ENCODE measurements around the gene TOE1. TPM values are rescaled to one million over a fixed set of nuclear protein-coding genes. Genes with fewer than 3 reads are reported as not detected.

The TOE1 gene
- total and polyA plus RNA-seq, 2 donors (not counting 1 experiment from before 2014, with no cell fraction given), result 24.7 to 28.6 TPM

DNA sequence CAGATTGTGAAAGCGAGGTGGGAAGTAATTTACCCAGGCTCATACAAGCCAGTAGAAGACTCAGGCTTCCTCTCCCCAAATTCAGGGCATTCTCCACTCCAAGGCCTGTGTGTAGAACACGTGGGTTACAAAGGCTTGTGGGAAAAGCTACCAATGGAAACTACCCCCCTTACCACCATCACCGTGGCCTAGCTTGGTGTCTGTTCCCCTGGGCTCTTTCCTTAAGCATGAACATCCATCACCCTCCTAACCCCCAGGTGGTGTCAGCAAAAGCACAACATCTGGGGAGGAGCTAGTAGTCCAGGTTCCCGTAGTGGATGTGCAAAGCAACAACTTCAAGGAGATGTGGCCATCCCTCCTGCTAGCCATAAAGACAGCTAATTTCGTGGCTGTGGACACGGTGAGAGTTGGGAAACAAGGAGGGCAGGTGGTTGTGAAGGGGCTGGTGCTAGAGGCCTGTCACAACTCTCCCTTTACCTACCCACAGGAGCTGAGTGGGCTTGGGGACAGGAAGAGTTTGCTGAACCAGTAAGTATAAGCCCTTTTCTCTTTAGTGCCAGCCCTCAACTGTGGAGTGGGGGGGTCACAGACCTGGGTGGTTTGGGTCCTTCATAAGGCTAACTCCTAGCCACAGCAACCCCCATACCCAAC is 971 bp downstream of the TOE1 start:
- Histone ChIP-seq H3K4me3 (ENCODE audit: control extremely low read depth in 1 of 5, extremely low read depth in 1 of 5, insufficient read depth in 1 of 5, low read depth in 2 of 5, low read length in 4 of 5) (peak overlapping the region; percentile 83 to 97 (median 86)), H3K9me3 (ENCODE audit: control extremely low read depth in 1 of 3, control insufficient read depth in 2 of 3, insufficient read depth in 1 of 3, low read length in 2 of 3) (no peaks in the 10 kb centered on the region), H3K79me2 (ENCODE audit: control insufficient read depth, insufficient read depth, low read length) (peaks cover 18% of the 10 kb centered on the region), H3K9ac (ENCODE audit: low read length) (peak overlapping the region; percentile 96), H2AFZ (ENCODE audit: insufficient read depth, low read depth, low read length, poor library complexity, severe bottlenecking) (peak overlapping the region; percentile 87), H3K27ac (ENCODE audit: low read length in 2 of 2) (peak overlapping the region; percentile 96), H4K20me1 (ENCODE audit: control insufficient read depth, insufficient read depth, low read length, poor library complexity, severe bottlenecking) (peaks cover 10% of the 10 kb centered on the region), H3K4me2 (replicated peaks; ENCODE audit: low read depth, low read length, poor library complexity, severe bottlenecking) (peak overlapping the region; percentile 70), H3K36me3 (replicated peaks in 1 of 2; ENCODE audit: control extremely low read depth in 1 of 2, control insufficient read depth in 1 of 2, extremely low read depth in 1 of 2, insufficient read depth in 2 of 2, low read length in 1 of 2) (peaks cover 0 to 45% of the 10 kb centered on the region in 2 experiments), H3K4me1 (ENCODE audit: control insufficient read depth in 2 of 2, insufficient read depth in 2 of 2, low read length in 2 of 2) (peaks cover 20 to 33% of the 10 kb centered on the region in 2 donors), H3K27me3 (replicated peaks in 1 of 4; ENCODE audit: control extremely low read depth in 1 of 4, control insufficient read depth in 3 of 4, insufficient read depth in 4 of 4, low read length in 3 of 4) (no peaks in the 10 kb centered on the region)
- Mint-ChIP-seq H3K4me3 (peak overlapping the region; percentile 91), H3K4me1 (peaks cover 38% of the 10 kb centered on the region), H3K27ac (peak overlapping the region; percentile 100), H3K27me3 (no peaks in the 10 kb centered on the region), H3K9me3 (ENCODE audit: insufficient read depth) (no peaks in the 10 kb centered on the region)
- intact Hi-C loops (cut with micrococcal nuclease), result loop anchor here (1.0 to 2.0 kb wide), 7 partner anchors 15 to 528 kb away; partner anchors contain the start of genes CCDC163, HPDL, MMACHC and NASP
- TF ChIP-seq EZH2 (IDR thresholded peaks at IDR 0.05; ENCODE audit: borderline replicate concordance, insufficient read depth, low read depth, low read length, poor library complexity, severe bottlenecking) (no peak), CTCF (IDR thresholded peaks at IDR 0.05) (no peak)
- CTCF ChIA-PET, result interaction anchor here (0.7 to 5.4 kb wide), 11 partner anchors 16 to 610 kb away, joined by 3 to 74 read pairs (median 13); partner anchors contain the start of genes CCDC163, HECTD3, MMACHC and RNU5D-1
- POLR2A ChIA-PET, result interaction anchor here (1.2 to 3.2 kb wide), 11 partner anchors 12 to 610 kb away, joined by 4 to 76 read pairs (median 11); partner anchors contain the start of genes CCDC163, HECTD3, HPDL and MMACHC
- ATAC-seq (ENCODE audit: low read depth) (no peak), DNase-seq (peak; percentile 43)
- WGBS (ENCODE audit: insufficient coverage), result 0% methylated on average over 1 of the region's 6 CpGs

GRCh38 chr1:45344499-45344898 is 4.5 kb downstream of the TOE1 start:
- Mint-ChIP-seq H3K4me1 (peaks cover 23% of the 10 kb centered on the region), H3K4me3 (no peak overlapping the region), H3K27ac (no peak overlapping the region), H3K27me3 (no peaks in the 10 kb centered on the region), H3K9me3 (ENCODE audit: insufficient read depth) (no peaks in the 10 kb centered on the region)
- DNase-seq (no peak), ATAC-seq (ENCODE audit: low read depth) (no peak)
- ChIA-PET CTCF (interaction anchor here (1.0 to 2.9 kb wide), 4 partner anchors 16 to 156 kb away, joined by 4 to 7 read pairs (median 5); partner anchors contain the start of genes CCDC163 and MMACHC), POLR2A (no interaction called here)
- no peak overlapping the region for H2AFZ ChIP-seq (ENCODE audit: insufficient read depth, low read depth, low read length, poor library complexity, severe bottlenecking)
- no peak overlapping the region for H3K9ac ChIP-seq (ENCODE audit: low read length)
- peaks cover 16 to 24% of the 10 kb centered on the region in 2 donors for H3K4me1 ChIP-seq (ENCODE audit: control insufficient read depth in 2 of 2, insufficient read depth in 2 of 2, low read length in 2 of 2)
- no peaks in the 10 kb centered on the region for H3K9me3 ChIP-seq (ENCODE audit: control extremely low read depth in 1 of 3, control insufficient read depth in 2 of 3, insufficient read depth in 1 of 3, low read length in 2 of 3)
- H4K20me1 ChIP-seq (ENCODE audit: control insufficient read depth, insufficient read depth, low read length, poor library complexity, severe bottlenecking), result peaks cover 10% of the 10 kb centered on the region
- no peak for TF ChIP-seq EZH2 (IDR thresholded peaks at IDR 0.05; ENCODE audit: borderline replicate concordance, insufficient read depth, low read depth, low read length, poor library complexity, severe bottlenecking)
- no peak for TF ChIP-seq CTCF (IDR thresholded peaks at IDR 0.05)
- intact Hi-C loops (cut with micrococcal nuclease), result no loop called here
- peaks cover 0 to 46% of the 10 kb centered on the region in 2 experiments for H3K36me3 ChIP-seq (replicated peaks in 1 of 2; ENCODE audit: control extremely low read depth in 1 of 2, control insufficient read depth in 1 of 2, extremely low read depth in 1 of 2, insufficient read depth in 2 of 2, low read length in 1 of 2)
- H3K4me2 ChIP-seq (replicated peaks; ENCODE audit: low read depth, low read length, poor library complexity, severe bottlenecking), result no peak overlapping the region
- peaks cover 2% of the 10 kb centered on the region for H3K79me2 ChIP-seq (ENCODE audit: control insufficient read depth, insufficient read depth, low read length)
- no peak overlapping the region for H3K4me3 ChIP-seq (ENCODE audit: control extremely low read depth in 1 of 5, extremely low read depth in 1 of 5, insufficient read depth in 1 of 5, low read depth in 2 of 5, low read length in 4 of 5)
- WGBS (ENCODE audit: insufficient coverage), result 100% methylated on average over 2 of the region's 2 CpGs
- H3K27ac ChIP-seq (ENCODE audit: low read length in 2 of 2), result no peak overlapping the region
- H3K27me3 ChIP-seq (replicated peaks in 1 of 4; ENCODE audit: control extremely low read depth in 1 of 4, control insufficient read depth in 3 of 4, insufficient read depth in 4 of 4, low read length in 3 of 4), result no peaks in the 10 kb centered on the region
